Psoas muscle (tissue), 8 donors: Measurements from ENCODE around the gene VAV2. TPM values are rescaled to one million over a fixed set of nuclear protein-coding genes. Genes with fewer than 3 reads are reported as not detected.

Source experiments
- ATAC-seq, 4 donors: fragments of 200-7000 bp; cut with Tn5 transposase; one replicate each; pipeline ENCODE4 v1.9.1; 2020; ENCODE audit warnings: moderate library complexity in 3 of 4, mild to moderate bottlenecking in 2 of 4
- DNase-seq, 2 donors: peaks; one replicate each; pipeline ENCODE4 v3.0.0-alpha.2; 2020
- H3K27ac ChIP-seq: fragments of 200-600 bp; one replicate; pipeline ENCODE4 v1.8.0; 2022
- H3K27me3 ChIP-seq, 3 donors: fragments of 200-600 bp in 1 of 3; one replicate each; pipeline versions ENCODE4 v1.6.1 to v1.8.0; 2013 to 2022; ENCODE audit warnings: low read length in 2 of 3, mild to moderate bottlenecking in 2 of 3, moderate library complexity in 1 of 3; ENCODE audit not compliant: insufficient read depth in 3 of 3
- H3K36me3 ChIP-seq, 2 donors: fragments of 200-600 bp in 1 of 2; one replicate each; pipeline versions ENCODE4 v1.6.1 to v1.8.0; 2013 to 2022; ENCODE audit warnings: low read depth in 1 of 2, mild to moderate bottlenecking in 1 of 2, moderate library complexity in 1 of 2; ENCODE audit not compliant: insufficient read depth in 1 of 2
- H3K4me1 ChIP-seq: fragments of 200-600 bp; one replicate; pipeline ENCODE4 v1.8.0; 2022
- H3K4me3 ChIP-seq: fragments of 200-600 bp; one replicate; pipeline ENCODE4 v1.8.0; 2022; ENCODE audit warnings: mild to moderate bottlenecking
- H3K9me3 ChIP-seq: fragments of 200-600 bp; one replicate; pipeline ENCODE4 v1.8.0; 2022
- WGBS, 3 donors: extraction: QIAGEN DNeasy Blood & Tissue Kit; methylation state at CpG; one replicate each; pipeline versions ENCODE4 v1.1.6 to v1.1.7; 2013; 5-methylcytosine and 5-hydroxymethylcytosine counted together
- intact Hi-C, 2 donors: fragments of 100-400 bp; cut with DNase I; formaldehyde crosslinking; loops; one replicate each; pipeline versions ENCODE4 v1.11.0 to v1.14.2; 2022
- polyA plus RNA-seq, 3 donors: library from polyadenylated mRNA; stranded (reverse); fragments of 200-250 nt; gene quantifications; one replicate each; pipeline ENCODE4 v1.2.3, GENCODE V29; 2013
- total RNA-seq, 4 donors: library from RNA; stranded (reverse); fragmentation: NEBNext Ultra II Directional in 2 of 4; extraction: Animal tissue kit (Norgen Biotek cat#: 25700) in 2 of 4; gene quantifications; one replicate each; pipeline versions ENCODE4 v1.2.1 to v1.2.4, GENCODE V29; 2021 to 2023
- TF ChIP-seq, protein P1 (sequence below): fragments of 200-600 bp; IDR thresholded peaks from one replicate; pipeline ENCODE4 v1.8.0; 2022; ENCODE audit warnings: antibody characterized with exemption
- donor health status: healthy with polysubstance abuse.
- donor health status: DM: no; HTN: no; CAD: no; lungs with moderate emphysema.
- donor health status: Bipolar disorder and iron deficiency.
- donor health status: healthy.
- donor health status: DM: yes; HTN: yes; CAD: no.
- donor health status: DM: no; HTN: no; CAD: no.
- donor health status: DM: no; HTN: no; CAD: no.
- donor health status: DM: yes; HTN: yes; CAD: no.

The VAV2 gene
- total and polyA plus RNA-seq, 7 donors = 0.70 to 2.9 (median 1.4) TPM

- intact Hi-C loops = no loop called here
- WGBS, 3 donors = 96 to 98% (median 97%) methylated on average over 16 of the region's 16 CpGs
- Histone ChIP-seq H3K4me1 (no peaks in the 10 kb centered on the region), H3K27ac (no peak overlapping the region), H3K36me3 (no peaks in the 10 kb centered on the region), H3K27me3 (no peaks in the 10 kb centered on the region), H3K4me3 (no peak overlapping the region), H3K9me3 (no peaks in the 10 kb centered on the region)
- DNase-seq = peak; percentile 14 to 38
- ATAC-seq = no peak
- TF ChIP-seq, protein P1, sequence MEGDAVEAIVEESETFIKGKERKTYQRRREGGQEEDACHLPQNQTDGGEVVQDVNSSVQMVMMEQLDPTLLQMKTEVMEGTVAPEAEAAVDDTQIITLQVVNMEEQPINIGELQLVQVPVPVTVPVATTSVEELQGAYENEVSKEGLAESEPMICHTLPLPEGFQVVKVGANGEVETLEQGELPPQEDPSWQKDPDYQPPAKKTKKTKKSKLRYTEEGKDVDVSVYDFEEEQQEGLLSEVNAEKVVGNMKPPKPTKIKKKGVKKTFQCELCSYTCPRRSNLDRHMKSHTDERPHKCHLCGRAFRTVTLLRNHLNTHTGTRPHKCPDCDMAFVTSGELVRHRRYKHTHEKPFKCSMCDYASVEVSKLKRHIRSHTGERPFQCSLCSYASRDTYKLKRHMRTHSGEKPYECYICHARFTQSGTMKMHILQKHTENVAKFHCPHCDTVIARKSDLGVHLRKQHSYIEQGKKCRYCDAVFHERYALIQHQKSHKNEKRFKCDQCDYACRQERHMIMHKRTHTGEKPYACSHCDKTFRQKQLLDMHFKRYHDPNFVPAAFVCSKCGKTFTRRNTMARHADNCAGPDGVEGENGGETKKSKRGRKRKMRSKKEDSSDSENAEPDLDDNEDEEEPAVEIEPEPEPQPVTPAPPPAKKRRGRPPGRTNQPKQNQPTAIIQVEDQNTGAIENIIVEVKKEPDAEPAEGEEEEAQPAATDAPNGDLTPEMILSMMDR = no peak
Observed at GRCh38 chr9:133774799-133775198, 217.3 kb downstream of the VAV2 start.

- ATAC-seq = no peak
- H3K27me3 ChIP-seq = no peaks in the 10 kb centered on the region
- H3K4me3 ChIP-seq = no peak overlapping the region
- TF ChIP-seq, protein P1 = no peak
- DNase-seq = peak in 1 of 2 donors; percentile 2
- intact Hi-C loops = no loop called here
- no peaks in the 10 kb centered on the region for H3K4me1 ChIP-seq
- WGBS, 3 donors = 77 to 98% (median 96%) methylated on average over 9 of the region's 9 CpGs
- H3K27ac ChIP-seq = no peak overlapping the region
- no peaks in the 10 kb centered on the region for H3K9me3 ChIP-seq
- H3K36me3 ChIP-seq = no peaks in the 10 kb centered on the region
Observed at GRCh38 chr9:133773889-133774655, 218.1 kb downstream of the VAV2 start.

GRCh38 chr9:133772581-133772980 lies 219.5 kb downstream of the VAV2 start:
- Histone ChIP-seq H3K4me1 (no peaks in the 10 kb centered on the region), H3K9me3 (peaks cover 1% of the 10 kb centered on the region), H3K4me3 (no peak overlapping the region), H3K36me3 (no peaks in the 10 kb centered on the region), H3K27ac (no peak overlapping the region), H3K27me3 (no peaks in the 10 kb centered on the region)
- TF ChIP-seq, protein P1 = no peak
- intact Hi-C loops = no loop called here
- 89 to 99% (median 96%) methylated on average over 7 of the region's 7 CpGs for WGBS, 3 donors
- ATAC-seq = no peak
- DNase-seq = no peak

DNA sequence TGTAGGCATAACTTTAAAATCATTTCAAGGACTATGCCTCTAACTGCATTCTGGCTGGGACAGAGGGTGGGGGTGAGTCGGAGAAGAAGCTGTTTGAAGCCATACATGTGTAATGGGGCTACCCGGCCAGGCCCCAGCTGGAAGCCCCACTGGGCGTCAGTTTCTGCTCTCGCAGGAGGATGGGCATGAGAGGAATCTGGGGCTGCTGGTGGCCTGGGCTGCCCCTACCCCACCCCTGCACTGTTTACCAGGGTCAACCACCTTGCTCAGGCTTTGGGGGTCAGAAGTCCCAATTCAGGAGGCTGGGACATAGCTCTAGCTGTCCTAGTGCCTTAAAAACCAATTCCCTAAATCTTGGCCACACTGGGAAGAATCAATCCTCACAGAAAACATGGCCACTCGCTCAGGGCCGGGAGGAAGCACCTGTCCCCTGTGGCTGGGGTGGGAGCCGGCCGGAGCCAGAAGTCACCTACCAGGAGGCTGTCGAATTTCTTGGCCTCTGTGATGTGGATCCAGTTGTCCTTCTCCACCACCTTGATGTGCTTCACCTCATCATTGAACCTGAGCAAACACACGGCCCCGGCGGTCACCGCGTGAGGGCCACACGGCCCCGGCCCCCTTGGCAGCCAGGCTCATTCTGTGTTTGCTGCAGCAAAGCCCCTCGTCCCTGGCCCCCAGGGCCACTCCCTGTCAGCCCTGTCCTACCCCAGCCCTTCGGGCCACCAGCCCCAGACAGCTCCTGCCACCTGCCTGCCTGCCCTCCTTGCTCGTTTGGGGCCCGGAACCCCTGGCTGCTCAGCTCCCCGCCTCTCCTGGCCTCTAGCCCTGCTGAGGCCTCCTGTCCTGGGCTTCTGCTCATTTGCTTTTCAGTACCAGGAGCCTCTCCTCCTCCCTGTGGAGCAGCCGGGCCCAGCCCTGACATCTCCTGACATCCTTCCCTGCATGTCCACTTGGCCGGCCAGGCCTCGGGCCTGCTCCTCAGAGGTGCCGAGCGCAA lies 220.3 kb downstream of the VAV2 start:
- peak; percentile 9 to 46 for DNase-seq
- 86 to 91% (median 88%) methylated on average over 23 to 26 of the region's 26 CpGs for WGBS, 3 donors
- Histone ChIP-seq H3K9me3 (peaks cover 9% of the 10 kb centered on the region), H3K27ac (no peak overlapping the region), H3K4me1 (no peaks in the 10 kb centered on the region), H3K27me3 (no peaks in the 10 kb centered on the region), H3K36me3 (no peaks in the 10 kb centered on the region), H3K4me3 (no peak overlapping the region)
- TF ChIP-seq, protein P1 = no peak
- intact Hi-C loops = no loop called here
- no peak for ATAC-seq
